Body of pancreas (tissue), 4 donors: Measurements from ENCODE around the gene CAPN12.

Source experiments
- CTCF ChIP-seq, 7 experiments: fragments of 450-650 bp in 4 of 7; fragments of 200-600 bp in 3 of 7; sonication (generic) in 3 of 7; IDR thresholded peaks; one replicate each; pipeline ENCODE4 v1.5.1; 2016 to 2019; ENCODE audit warnings: antibody characterized with exemption in 7 of 7
- POLR2A ChIP-seq, 3 donors: fragments of 450-650 bp; IDR thresholded peaks; one replicate each; pipeline ENCODE4 v1.6.1; 2016; ENCODE audit warnings: antibody characterized with exemption in 3 of 3, mild to moderate bottlenecking in 2 of 3

- TF ChIP-seq CTCF (IDR thresholded peaks at IDR 0.05) (no peak), POLR2A (IDR thresholded peaks at IDR 0.05) (no peak)
Observed at GRCh38 chr19:38737921-38738737, 6.1 kb downstream of the CAPN12 start.
